HG03457 (cell line): Measurements from ENCODE around the gene BHLHE23.

Experiments
- ATAC-seq: cut with Tn5 transposase; IDR thresholded peaks from one replicate; pipeline ENCODE4 v1.9.1; 2021; ENCODE audit warnings: moderate number of reproducible peaks; ENCODE audit not compliant: unreplicated experiment

Gene BHLHE23

DNA sequence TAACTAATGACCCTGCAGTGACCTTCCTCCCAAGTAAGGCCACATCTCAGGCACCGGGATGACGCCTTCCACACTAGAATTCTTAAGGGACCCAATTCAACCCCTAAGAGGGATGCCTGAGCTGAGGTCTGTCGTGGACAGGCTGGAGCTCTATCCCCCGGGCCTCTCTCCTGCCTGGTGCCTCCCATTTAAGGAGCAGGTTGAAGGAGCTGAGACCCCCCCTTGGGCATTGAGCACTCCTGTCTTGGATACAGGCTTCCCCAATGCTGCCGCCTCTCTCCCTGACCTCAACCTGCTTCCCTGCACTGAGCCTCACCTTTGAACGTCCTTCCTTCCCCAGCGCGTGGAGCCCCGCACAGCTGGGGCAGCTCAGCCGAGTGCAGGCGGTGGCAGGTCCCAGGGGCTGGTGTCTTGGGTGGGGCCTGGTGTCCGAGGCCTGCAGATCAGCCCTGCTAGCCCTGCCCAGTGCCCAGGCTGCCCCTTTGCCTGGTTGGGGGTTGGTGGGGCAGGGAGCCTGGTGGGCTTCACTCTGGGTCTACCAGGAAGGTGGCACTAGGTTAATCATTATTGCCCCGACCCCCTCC, 19.9 kb upstream of the BHLHE23 start:
- no peak for ATAC-seq

DNA sequence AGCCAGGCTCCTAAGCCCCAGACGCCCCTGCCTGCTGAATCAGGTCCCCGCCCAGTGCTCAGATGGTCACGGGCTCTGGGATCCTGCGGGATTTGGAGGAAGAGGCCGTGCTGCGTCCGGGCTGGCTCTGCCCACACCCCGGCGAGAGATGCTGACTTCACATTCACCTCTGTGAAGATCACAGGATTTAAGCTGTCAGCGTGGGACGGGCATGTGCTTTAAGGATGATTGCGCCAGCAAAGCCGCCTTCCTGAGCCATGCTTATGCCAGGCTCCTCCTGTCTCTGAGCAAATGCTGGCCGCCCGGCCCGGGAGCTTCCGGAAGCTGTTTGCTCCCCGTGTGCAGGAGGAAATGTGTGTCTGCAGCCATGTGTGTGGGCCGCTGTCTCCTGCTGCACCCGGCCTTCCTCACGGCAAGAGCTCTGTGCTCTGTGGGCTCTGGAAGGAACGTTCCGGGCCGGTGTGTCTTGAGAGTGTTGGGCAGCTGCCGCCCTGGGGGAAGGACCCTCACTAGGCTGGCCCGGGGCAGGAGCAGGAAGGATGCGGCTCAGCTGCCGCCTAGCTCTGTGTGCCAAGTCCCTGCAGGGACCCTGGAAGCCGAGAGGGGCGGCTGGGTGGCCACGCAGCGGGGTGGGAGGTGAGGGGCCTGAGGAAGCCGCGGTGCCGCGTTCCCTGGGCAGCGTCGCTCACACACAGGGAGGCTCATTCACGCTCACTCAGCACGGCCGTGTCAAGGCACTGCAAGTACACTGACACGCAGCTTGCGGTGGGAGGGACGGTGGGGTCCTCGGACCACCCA, 19.0 kb upstream of the BHLHE23 start:
- ATAC-seq, result no peak

DNA sequence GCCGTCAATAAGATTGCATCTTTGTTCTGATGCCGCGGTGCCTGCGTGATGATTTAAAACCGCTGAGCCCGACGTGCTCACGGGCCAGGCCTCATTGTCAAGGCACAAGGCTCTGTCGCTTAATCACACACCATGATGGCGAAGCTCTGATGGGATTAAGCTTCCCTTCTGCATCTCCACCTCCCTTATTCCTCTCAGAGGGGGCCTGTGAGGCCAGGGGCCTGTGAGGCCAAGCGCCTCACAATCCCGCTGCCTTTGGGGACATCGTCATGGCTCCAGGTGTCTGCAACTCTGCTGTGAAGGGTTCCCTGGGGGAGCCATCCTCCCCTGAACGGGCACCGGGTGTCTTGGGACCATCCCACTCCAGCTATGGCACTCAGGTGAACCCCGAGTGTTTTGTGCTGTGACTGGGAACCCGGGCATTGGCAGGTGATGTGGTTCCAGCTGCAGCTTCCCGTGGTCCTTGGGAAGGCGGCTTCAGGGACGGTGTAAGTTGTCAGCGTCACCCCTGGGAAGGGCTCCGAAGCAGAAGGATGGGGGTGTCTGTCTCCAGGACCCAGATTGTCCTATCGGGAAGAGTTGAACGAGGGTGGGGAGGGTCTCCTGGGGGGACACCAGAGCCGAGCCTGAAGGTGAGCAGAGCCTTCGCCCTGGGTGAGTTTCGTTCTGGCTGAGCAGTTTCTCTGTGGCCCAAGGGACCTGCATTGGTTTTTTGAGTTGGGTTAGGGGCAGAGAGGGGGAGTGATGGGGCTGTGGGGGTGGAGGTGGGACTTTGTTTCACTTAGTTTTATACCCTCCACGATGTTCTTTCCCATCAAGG, 18.0 kb upstream of the BHLHE23 start:
- no peak for ATAC-seq

DNA sequence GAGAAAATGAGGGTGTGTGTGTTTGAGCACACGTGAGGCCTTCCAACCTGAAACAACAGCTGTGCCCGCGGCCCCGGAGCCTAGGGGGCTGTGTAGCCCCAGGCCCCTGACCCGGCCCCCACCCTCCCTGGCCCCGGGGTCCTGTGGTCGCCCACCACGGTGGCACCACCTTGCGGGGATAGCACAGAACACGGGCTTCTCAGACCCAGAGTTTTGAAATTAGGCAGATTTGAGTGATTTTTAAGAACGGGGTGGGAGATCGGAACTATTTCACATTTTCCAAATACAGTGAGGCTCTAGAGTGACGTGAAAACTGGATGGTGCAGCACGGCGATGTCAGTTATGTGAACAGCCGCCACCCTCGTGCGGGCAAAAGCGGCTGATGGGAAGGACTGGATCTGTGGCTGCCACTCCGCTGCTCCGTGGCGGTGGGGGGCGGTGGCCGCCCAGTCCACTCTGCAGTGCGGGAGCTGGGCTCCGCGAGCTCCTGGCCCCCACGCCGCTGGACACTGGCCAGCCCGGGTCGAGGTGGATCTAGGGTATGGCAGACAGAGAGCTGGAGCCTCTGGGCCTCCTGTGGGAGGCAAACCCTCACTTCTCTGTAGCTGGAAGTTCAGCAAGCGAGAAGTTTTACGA, 17.3 kb upstream of the BHLHE23 start:
- ATAC-seq, result no peak

DNA sequence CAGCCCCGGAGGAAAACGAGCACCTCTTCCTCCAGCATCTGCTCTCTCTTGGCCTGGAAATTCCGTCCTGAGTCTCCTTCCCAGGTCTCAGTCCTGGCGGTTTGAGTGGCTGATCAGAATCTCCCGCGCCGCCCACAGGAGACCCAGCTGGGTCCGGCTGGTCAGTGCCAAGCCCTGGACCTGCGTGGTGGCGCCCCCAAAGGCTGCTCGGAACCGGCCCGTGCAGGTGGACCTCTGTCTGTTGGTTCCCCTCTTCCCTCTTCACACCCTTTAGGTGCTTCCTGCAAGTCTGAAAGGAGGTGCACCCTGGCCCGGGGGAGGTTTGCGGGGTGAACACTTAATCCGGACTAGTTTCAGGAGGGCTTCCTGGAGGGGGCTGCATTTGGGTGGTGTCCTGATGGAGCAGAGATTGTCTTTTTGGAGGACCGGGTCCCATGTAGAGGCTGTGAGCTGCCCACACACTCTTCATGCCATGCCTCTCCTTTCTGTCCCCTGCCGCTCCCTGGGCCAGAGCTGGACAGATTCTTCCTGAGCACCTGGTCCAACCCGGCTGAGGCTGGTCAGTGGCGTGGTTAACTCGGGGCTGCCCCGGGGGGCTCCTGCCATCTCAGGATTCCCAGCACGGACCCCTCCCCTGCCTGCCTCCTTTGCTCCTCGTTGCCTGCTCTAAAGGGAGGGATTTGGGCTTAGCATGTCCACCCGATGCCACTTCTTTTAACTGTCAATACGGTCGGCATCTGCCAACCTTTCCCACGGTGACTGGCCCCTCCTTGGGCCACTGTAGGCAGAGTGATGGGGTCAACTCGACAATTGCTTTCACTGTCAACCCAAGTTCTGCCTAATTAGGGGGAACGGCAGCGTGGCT, 16.5 kb upstream of the BHLHE23 start:
- ATAC-seq, result no peak

DNA sequence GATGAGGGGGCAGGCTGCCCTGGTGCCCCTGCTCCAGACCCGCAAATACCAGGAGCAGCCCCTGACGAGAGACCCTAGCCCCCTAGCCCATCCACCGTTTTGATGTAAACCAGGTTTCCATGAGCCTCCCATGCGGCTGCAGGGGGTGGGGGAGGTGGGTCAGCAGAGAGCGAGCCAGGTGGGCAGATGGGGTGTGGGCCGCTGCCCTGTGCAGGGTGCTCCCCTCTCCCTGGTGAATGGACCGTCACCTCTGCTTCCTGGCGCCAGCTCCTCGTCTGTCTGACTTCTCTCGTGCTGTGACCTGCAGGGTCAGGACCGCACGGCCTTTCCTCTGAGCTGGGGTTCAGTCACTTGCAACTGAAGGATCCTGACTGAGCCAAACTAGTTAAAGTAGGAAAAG, 15.7 kb upstream of the BHLHE23 start:
- ATAC-seq, result no peak

DNA sequence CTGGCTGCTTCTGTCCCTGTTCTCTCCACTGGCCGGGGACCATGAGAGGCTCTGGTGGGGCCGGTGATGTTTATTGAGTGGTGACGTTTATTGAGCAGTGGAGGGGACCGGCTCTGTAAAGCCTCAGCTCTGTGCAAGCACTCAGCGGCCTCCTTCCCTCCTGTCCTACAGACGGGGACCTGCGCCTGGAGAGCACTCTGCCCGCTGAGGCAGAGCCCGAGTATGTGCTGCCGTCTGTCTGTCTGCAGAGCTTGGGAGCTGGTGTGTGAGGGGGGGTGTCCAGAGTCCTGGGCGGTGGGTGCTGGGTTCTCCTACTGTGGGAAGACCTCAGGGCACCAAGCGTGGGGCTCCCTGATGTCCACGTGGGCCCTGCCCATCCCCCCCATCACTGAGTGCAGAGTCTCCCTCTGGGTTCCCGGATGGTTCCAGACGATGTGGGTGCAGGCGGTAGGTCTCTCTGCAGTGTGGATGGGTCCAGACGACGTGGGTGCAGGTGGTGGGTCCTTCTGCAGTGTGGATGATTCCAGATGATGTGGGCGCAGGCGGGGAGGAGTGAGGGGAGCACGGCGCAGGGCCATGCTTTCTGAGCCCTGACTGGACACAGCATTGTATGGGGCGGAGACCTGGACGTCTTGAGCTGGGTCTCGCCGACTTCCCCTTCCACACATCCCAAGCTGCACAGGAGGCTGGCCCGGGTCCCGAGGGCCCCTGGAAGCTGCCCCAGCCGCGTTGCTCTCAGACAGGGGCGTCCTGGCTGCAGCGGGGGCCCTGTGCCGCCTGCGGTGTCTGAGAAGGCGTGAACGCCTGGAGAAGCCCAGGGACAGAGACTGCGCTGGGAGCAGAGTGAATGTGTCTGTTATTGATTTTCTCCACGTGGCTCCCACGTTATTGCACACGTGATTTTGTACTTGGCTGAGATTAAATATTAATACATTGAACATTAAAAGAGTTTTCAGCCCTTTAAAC, 14.9 kb upstream of the BHLHE23 start:
- ATAC-seq, result no peak

DNA sequence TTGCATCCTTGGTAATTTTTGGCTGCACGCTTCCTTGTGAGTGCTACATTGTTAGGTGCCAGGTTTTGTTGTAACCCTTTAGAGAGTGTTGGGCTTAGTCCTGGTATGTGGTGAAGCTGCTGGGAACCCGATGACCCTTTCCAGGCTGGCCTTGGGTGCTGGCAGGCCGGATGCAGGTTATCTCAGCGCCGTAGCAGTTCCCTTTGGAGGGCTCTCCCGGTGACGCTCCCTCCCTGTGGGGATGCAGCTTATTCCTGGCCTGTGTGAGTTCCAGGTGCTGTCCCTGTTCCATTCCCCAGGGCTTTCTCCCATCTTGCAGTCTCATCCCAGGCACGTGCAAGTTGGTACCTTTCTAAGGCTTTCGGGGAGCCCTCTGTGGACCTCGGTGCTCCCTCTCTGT, 13.9 kb upstream of the BHLHE23 start:
- no peak for ATAC-seq

DNA sequence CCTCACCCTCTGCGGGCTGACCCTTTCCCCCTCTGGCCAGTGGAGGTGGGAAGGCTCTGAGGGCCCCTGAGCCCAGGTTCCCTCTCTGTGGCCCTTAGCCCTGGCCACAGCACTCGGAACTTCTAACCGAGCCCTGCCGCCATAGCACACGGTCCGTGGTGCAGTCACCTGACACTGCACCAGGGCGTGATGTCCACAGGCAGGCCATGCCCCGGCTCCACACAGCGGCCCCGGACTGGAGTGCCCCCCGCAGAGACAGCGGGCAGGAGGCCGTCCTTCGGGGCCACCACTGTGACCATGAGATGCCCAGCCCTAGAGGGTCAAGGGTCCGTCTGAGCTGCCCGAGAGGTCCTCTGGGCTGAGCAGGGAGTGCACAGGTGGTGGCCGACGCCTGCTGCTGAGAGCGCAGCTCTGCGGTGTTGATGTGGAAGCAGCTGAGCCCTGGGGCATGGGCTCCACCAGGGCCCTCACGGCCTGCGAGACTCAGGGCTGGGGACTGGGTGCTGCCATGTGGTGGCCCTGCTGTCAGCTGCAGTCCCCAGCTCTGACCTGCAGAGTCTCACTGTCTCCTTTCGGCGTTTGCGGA, 11.2 kb upstream of the BHLHE23 start:
- ATAC-seq, result no peak

DNA sequence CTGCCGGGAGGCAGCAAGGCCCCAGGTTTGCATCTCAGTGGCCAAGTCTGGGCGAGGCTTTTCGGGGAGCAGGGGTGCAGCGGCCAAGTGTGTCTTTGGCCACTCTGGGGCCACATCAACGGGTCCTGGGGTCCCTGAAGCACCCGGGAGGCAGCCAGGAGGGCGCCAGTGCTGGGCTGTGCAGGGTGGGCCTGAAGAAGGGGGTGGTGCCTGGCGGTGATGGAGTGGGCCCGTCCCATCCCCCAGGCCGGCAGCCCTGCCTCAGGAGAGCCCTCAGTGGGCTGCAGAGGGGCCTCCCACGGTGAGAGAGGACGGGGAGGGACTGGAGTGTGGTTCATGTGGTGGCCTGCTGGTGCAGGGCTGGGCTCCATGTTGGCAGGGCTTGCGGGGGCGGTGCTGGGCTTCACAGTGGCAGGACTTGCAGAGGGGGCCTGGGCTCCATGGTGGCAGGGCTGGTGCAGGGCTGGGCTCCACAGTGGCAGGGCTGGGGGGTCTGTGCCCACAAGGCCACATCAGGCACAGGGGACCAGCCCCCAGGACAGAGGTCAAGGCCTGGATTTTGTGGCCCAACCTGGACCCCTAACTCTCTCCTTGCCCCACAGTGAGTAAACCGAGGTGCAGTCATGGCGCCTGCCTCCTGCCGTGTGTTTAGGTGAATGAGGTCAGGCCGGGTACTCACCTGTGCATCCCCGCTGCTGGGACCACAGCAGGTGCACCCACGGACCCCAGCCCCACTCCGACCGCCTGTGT, 10.5 kb upstream of the BHLHE23 start:
- no peak for ATAC-seq

DNA sequence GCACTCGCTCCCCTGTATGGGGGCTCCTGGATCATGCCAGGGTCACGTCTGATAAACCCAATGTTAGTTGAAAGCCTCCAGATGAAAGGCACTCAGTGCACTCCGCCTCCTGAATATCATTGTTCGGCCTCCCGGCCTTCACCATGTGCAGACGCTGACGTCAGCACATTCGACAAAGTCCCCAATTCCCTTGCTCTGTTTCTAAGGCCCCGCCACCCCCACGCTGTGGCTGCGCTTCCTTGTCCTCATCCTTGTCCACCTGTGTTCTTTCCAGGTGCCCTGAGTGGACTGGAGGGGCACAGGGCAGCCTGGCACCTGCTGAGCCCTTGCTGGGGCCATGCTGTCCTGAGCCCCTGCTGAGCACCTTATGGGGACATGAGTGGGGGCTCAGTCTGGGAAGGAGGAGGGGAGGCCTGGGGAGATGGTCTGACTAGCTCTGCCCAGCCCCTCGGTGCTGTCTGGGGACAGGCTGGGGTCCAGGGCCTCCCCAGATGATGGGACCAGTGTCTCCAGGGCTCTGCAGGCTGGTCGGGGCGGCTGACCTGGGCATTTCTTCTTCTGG, 9.8 kb upstream of the BHLHE23 start:
- ATAC-seq, result no peak

DNA sequence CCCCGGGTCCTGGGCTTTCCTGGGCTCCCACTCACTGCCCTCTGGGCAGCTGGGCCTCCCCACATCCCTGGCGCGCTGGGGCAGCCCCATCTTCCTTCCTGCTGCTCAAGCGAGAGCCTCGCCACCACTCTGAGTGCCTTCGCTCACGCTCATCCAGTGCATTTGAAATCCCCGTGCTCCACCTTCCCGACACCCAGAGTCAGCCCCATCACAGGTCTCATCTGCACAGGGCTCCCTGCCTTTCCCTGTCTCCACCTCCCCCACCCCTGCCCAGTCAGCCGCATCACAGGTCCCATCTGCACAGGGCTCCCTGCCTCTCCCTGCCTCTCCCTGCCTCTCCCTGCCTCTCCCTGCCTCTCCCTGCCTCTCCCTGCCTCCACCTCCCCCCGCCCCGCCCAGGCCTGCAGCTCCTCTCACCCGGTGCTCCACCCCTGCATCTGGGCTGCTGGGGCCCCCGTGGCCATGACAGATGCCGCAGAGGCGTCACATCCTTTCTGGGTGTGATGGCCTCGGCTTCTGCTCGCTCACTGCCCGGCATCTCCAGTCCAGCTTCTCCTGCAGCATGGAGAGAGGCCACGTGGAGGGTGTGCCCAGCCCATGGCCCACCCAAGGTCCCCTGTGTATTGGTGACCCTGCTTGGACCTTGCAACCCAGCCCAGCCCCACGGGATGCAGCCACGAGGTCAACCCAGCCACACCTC, 9.0 kb upstream of the BHLHE23 start:
- ATAC-seq, result no peak

DNA sequence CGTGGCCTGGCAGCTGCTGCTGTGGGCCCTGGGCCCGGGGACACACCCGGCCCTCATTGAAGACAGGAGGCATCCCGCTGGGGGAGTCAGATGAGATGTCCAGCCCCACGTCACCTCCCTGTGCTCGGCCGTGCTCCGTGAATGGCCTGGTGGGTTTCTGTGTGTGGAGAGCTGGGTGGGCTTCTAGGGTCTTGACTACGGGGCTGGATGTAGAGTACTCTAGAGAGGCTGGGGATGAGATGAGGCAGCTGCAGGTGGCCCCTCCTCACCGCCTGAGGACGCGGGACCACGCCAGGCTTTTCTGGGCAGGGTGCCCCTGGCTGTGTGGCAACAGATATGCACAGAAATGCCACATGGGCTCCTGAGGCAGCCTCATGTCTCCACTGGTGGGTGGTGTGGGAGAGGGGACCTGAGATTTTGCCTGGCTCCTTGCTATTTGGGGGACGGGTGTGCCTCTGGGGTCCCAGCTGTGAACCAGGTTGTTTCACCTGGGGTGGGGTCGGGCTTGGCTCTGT, 8.4 kb upstream of the BHLHE23 start:
- ATAC-seq, result no peak

DNA sequence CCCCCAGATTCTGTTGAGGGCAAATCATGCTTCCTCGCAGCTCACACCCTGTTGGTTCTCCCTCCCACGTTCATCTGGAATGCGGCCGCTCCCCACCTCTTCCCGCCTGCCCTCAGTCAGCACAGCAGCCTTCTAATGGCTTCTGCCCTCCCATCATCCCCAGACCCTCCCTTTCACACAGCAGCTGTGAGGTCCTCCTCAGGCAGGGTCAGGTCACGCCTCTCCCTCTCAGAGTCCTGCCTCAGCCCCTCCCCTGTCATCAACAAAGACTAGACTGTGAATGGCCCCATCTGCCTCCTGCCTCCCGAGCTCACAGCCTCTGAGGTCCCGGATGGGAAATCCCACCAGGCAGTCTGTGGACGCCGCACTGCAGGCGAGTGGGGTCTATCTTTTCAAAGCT, 7.9 kb upstream of the BHLHE23 start:
- ATAC-seq, result no peak

DNA sequence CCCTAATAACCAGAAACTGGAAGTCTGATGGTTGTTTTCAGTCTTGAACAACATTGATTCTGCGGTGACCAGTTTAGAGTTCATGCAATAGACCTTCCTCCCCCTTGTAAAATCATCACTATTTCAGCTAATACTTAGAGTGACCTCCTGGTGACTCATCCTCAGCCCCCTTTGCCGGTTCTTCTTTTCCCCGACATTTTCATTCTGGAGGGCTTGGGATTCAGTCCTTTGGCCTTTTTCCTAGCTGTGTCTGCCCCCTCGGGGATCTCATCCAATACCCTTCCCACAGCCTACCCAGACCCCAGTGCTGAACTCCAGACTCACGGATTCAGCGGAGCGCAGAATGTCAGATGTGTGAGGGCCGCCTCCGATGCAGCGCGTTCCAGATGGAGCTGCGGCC, 7.5 kb upstream of the BHLHE23 start:
- no peak for ATAC-seq

DNA sequence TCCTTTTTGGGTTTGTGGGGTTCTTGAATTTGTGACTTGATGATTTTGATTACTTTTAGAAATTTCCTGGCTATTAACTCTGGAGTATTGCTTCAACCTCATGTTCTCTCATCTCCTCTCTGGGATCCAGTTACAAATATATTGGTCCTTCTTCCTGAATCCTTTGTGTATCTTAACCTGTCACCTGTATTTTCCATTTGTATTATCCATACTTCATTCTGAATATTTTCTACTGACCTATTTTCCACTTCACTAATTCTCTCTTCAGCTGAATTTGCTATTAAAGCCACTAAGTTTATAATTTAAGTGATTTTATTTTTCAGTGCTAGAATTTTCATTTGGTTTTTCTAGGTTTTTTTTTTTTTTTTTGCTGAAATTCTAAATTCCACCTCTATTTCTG, 6.4 kb upstream of the BHLHE23 start:
- ATAC-seq, result no peak

DNA sequence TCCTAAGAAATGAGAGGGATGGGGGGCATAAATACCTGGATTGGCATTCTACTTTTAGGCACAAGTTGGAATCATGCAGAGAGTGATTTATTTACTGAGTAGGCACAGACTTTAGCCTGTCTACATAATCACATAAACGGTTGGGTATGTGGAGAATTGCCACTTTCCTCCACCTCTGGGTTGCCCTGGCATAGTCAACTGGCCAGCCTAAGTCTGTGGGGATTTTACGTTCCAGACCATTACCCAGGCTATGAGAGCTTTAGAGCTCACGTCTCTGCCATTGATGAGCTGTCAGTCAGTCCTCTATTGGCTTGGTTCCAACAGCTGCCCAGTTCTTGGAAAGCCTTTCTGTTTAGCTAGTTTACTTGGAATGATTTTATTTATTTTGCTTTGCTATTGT, 5.0 kb upstream of the BHLHE23 start:
- no peak for ATAC-seq
